GM21367 (cell line): ENCODE data around the gene MAML2.

Experiments used
- ATAC-seq: cut with Tn5 transposase; IDR thresholded peaks from one replicate; pipeline ENCODE4 v1.9.1; 2021; ENCODE audit not compliant: unreplicated experiment

MAML2 gene

GRCh38 chr11:96082936-96083335, 260.1 kb downstream of the MAML2 start:
- ATAC-seq, result no peak

GRCh38 chr11:96082002-96082899, 260.7 kb downstream of the MAML2 start:
- ATAC-seq, result no peak

GRCh38 chr11:96081561-96081960, 261.4 kb downstream of the MAML2 start:
- ATAC-seq, result no peak

DNA sequence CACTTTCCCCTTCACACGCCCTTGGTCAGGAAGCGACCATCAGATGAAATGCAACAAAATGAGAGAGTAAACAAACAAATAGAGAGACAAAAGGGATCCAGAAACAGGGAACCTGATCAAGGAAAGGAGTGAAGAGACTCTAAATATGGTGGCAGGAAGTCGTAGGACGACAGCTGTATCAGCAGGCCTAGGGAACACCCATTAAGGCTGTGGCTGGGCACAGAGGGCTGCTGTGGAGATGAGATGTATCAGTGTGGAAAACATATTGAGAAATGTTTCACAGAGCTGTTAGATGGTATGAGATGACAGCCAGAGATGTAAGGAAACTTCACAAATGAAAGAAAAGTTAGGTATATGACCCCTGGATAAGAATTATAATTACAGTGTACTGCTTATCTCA, 263.3 kb downstream of the MAML2 start:
- ATAC-seq, result no peak

GRCh38 chr11:96075532-96075959, 267.4 kb downstream of the MAML2 start:
- peak; percentile 62 for ATAC-seq

DNA sequence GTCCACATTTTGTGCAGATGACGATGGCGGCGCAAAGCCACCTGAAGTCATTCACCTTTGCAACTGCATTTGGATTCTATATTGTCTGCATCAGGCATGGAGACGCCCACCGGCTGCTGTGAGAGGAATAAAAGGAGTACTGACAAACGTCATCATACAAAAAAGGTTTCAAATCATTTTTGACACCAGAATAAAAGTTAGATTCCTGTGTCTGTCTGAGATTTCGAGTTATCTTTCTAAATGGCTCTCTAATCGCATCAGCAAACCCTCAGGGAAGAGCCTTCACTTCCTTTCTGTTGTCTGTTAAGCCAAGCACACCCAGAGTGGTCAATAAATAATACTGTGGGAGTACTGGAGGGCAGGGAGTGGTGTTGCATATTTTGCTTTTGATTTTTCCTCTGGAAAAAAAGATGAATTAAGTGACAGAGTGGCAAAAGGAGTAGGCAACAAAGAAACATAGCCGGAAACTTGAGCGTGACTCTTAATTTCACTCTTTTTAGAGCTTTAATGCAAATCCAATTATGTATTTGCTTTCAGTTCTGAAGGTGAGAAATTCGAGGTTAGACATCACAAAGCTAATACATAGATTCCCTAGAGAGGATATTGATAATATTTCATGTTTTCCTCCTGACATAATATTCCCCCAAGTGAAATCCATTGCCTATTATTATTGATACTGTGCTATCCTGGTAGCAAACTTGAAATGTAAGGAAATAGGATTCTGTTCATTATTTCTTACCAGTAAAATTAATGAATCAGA, 268.3 kb downstream of the MAML2 start:
- ATAC-seq, result no peak

DNA sequence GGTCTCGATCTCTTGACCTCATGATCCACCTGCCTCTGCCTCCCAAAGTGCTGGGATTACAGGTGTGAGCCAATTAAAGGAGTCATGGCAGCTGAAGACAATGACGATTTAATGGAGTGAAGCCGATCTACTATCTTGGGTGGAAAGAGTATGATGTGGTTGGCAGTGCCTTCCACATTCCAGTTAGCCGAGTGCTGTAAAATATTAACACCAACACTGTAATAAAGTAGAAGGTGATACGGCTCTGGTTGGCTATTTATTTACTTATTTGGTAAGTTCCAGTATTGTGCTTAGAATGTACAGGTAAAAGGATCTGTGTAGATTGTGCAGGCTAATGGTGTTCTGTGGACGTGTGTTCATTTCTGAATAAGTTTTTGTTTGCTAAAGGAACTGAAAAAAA, 269.5 kb downstream of the MAML2 start:
- no peak for ATAC-seq

DNA sequence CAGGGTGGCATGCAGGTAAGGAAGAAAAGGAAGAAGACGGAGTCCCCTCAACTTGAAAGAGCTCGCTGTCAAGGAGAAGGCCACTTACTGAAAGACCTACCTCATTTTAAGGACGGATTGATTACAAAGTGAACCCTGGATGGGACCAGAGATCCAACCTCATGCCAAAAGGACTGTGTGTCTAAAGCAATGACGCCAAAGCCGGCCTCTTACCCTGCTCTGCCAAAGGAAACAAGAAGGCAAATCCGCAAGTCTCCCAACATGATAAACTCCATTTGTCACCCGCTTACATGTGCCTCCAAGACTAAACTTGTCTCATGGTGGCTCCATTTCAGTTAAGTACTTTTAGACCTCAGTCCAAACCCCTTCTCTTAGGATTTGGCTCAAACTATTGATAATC, 270.4 kb downstream of the MAML2 start:
- no peak for ATAC-seq

DNA sequence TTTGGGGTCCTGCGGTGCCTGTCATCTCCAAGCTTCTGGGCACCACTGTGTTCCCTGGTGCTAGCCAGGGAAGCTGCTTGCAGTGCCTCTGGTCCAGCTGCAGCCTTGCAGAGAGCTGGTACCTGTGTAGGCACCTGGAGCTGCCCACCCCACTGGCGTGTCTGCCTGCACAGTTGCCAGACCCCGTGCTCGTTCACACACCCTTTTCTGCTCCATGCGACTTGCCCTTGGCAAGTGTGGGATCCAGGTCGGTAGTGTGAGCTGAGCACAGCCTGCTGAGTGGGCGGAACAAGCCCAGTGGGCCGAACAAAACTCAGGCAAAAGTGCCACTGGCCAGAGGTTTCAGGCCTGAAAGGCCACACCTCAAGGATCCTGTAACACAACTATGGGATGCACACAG, 272.5 kb downstream of the MAML2 start:
- no peak for ATAC-seq

DNA sequence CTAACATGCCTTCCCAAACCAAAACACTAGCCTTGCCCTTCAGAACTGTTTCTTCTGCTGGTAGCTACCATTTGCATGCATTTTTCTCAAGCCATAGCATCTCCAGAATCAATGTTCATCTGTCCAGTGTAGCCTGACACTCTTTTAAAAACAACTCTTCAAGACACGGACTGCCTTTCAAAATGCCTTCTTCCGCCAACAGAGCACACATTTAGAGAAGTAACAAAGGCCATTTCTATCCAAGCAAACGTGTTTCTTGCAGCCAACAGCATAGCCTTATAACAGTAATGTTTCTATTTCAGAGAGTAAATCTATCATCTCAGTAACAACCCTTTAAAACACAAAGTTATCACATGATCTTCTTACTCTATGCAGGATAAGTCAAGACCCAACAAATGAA, 275.8 kb downstream of the MAML2 start:
- no peak for ATAC-seq

GRCh38 chr11:96065379-96065778, 277.6 kb downstream of the MAML2 start:
- no peak for ATAC-seq

DNA sequence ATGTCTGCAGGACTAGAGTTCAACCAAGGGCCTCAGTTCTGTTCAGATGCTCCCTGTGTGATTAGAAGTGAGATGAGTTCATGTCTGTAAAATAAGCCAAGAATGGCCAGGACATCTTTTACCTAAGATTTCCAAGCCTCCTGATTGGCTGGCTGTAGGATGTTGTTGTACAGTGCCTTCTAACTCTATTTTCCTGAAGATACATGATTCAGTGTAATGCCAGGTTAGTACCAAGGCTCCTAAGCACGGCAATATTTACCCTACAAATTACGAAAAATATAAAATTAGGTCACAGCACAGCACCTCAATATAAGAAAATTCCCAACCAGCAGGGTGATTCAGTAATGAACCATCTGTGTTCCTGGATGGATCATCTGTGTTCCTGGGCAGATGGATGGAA, 279.1 kb downstream of the MAML2 start:
- no peak for ATAC-seq

DNA sequence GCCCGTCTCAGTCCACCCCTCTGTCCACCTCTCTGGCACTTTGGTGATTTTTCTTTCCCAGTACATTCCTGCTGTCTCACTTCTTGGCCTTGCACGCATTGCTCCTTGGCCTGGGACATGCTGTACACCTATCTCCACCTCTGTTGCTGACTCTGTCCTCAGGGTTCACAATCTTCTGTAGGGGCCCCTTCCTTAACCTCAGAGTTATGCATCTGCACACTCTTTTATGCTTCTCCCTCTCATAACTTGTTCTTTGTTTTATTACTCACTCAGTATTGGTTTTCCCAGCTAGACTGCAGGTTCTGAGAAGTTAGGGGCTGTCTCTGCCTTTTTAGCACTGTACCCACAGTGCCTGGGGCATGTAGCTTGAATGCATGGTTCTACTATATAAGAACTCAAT, 279.9 kb downstream of the MAML2 start:
- no peak for ATAC-seq

GRCh38 chr11:96062134-96062533, 280.9 kb downstream of the MAML2 start:
- no peak for ATAC-seq

GRCh38 chr11:96061730-96062129, 281.3 kb downstream of the MAML2 start:
- ATAC-seq, result no peak

DNA sequence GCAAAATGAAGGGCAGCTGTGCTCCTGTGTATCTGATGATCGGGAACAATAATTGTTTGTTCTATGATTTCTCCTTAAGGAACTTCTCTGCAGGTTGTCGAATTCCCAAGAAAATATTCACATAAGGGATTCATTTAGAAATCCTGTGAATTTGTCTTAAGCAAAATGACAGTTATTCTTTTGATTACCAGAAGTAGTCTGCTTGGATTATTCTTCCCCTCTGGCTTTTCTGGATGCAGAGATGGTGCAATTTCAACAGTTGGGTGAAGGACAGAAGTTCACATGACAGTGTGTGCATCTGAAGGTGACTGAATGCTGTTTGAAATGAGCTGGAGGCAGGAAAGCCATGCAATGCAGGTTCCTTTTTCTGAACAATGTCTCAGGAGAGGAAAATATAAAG, 281.9 kb downstream of the MAML2 start:
- no peak for ATAC-seq

- no peak for ATAC-seq
Observed at GRCh38 chr11:96057502-96057901, 285.5 kb downstream of the MAML2 start.

DNA sequence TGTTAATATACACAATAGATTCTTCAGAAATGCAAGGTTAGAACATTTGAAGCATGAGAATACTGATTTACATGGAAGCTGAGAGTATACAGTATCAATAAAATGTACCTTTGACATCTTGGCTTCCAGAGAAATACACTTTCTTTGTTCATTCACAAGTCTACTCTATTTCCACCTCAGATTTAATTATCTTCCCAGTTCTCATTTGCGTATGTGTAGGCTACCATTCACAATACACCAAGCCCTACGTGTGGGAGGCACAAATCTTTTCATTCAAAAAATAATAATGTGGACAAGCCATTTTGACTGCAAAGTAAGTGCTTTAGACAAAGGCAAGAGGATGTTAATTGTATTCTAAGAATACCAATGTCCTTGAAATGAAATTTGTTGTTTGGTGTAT, 286.4 kb downstream of the MAML2 start:
- no peak for ATAC-seq

GRCh38 chr11:96055706-96056387, 287.1 kb downstream of the MAML2 start:
- no peak for ATAC-seq

GRCh38 chr11:96054870-96055705, 287.9 kb downstream of the MAML2 start:
- no peak for ATAC-seq
